HG03280 (cell line): ENCODE data around the gene BOK.
"Not testable (repeated sequence)": the region's sequence is repeated elsewhere in the genome, so short reads cannot be mapped to it uniquely, and the experiment has no call there.

ENCODE experiments used
- ATAC-seq: cut with Tn5 transposase; IDR thresholded peaks from one replicate; pipeline ENCODE4 v1.9.1; 2021; ENCODE audit warnings: mild to moderate bottlenecking, moderate library complexity; ENCODE audit not compliant: unreplicated experiment

Gene BOK

GRCh38 chr2:241554610-241555322 is 3.8 kb upstream of the BOK start:
- no peak for ATAC-seq

DNA sequence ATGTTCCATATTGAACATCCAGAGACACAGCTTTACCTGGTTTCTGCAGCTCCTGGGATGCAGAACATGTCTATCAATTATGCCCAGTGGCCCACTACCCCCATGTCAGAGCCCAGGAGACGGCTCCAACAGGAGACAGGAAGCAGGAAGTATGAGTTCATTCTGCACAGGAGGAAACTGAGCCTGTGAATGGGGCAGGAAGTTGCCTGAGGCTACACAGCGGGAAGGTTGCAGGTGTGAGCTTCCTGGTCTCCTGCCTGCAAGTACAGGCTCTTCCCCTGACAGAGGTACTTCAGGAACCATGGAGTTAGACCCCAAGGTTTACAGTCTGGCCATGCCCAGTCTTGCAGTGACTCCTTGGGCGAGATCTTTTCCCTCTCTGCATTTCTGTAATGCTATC is 2.8 kb upstream of the BOK start:
- no peak for ATAC-seq

GRCh38 chr2:241556746-241557145 is 1.8 kb upstream of the BOK start:
- no peak for ATAC-seq

- no peak for ATAC-seq
Measured at GRCh38 chr2:241559323-241560161, 997 bp downstream of the BOK start.

GRCh38 chr2:241560162-241560882 is 1.8 kb downstream of the BOK start:
- no peak for ATAC-seq

DNA sequence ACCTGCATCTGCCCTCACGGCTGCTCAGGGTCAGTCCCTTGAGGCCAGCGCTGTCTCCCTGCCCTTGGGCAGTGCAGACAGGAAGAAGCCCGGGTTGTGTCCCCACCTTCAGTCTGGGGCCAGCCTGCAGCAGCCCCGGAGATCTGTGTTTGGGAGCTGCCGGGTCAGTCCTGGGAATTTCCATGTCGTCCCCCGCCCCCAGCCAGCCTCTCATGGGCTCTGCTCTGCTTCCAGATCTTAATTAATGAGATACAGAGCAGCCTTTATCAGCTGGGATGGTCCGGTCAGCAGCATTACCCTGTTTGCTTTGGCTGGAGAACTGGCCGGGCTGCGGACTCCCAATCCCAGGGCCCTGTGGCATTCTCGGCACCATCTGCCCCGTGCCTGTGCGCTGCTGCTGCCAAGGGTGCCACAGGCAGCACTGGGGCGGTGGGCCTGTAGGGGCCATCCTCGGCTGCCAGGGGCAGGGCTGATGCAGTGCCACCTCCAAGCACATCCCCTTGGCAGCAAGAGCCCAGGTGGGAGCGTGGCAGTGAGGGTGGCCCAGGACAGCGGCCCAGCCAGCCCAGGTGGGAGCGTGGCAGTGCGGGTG is 2.4 kb downstream of the BOK start:
- no peak for ATAC-seq

DNA sequence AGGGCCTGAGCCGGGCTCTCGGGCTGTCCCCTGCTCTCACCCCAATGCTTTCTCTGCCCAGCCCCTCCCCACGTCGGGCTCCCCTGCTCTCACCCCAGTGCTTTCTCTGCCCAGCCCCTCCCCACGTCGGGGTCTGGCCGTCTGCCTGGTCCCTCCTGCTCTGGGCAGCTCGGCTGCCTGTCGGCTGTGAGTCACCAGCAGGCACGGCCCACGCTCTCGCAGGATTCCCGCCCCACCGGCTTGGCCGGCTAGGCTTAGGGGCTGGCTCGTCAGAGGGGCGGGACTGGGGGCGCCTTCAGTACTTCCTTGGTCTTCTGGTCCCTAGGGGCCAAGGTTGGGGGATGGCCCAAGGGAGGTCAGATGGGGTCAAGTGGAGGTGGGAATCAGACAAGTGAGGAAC is 3.3 kb downstream of the BOK start:
- no peak for ATAC-seq

DNA sequence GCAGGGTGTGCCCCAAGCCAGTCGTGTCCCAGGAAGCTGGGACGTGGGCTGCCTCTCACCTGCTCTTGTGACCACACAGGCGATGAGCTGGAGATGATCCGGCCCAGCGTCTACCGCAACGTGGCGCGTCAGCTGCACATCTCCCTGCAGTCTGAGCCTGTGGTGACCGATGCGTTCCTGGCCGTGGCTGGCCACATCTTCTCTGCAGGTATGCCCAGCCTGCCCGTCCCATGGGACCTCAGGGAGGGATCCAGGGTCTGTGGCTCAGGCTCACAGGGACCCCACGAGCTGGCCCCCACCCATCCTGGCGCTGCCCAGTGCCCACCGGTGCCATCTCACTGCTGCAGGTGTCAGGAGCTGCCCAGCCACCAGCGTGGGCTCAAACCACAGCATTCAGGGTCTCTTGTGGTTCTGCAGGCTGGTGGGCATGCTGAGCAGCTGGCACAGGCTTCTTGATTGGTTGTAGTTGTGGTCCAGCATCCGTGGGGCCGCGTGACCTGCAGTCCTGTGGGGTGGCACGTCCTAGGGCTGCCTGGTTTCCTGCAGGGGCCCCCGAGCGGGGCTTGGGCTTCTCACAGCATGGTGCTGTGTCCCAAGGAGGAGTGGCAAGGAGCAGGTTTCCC is 3.8 kb downstream of the BOK start:
- no peak for ATAC-seq

GRCh38 chr2:241563031-241563507 is 4.5 kb downstream of the BOK start:
- ATAC-seq, result no peak

DNA sequence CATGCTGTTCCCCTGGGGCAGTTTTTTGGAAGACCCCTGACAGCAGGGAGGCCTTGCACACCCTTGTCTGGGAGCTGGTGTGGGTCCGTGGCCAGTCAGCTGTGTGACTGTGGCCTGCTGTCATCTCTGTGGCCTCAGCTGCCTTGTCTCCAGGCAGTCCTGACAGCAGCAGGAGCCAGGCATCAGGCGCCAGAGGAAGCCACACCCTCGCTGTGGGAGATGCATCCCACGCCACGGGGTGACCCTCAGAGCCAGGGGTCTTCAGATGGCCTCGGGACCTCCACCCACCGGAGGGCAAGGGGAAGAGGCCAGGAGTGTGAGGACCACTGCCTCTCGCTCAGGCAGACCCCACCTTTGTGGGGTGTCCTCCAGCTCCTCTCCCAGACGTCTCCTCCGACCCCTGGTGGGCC is 5.0 kb downstream of the BOK start:
- ATAC-seq, result no peak

GRCh38 chr2:241563981-241564595 is 5.5 kb downstream of the BOK start:
- ATAC-seq, result no peak

DNA sequence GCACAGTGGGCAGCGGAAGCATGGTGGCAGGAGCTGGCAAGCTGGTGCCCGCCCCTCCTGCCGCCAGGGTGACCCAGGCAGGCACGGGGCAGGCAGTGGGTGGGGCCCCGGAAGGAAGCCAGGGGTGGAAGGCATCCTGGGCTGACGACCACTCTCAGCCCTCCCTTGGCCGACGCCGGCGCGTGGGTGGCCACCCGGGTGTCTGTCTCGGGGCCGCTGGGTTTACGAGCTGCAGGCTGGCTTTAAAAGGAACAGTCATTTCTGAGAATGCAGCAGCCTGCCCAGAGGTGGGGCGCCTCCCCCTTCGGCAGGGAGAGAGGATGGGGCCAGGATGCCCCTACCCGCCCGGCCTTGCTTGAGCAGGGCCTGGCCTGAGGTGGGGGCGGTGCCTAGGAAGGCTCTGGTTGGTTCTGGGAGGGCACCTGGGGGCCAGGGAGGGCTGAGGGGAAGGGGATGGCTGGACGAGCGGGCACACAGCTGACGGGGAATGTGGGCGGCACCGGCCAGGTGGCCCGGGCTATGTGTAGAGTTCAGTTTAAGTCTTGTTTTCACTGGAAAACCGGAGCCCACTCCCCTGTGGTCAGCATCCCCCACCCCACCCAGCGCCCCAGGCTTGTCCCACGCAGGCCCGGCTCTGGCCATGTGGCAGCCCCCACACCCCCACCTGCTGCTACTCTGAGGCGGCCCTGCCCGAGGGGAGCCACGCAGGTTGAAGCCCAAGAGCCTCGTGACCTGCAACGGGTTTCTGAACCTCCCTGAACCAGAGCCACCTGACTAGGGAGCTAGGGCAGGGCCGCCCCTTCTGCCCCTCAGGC is 6.3 kb downstream of the BOK start:
- no peak for ATAC-seq

DNA sequence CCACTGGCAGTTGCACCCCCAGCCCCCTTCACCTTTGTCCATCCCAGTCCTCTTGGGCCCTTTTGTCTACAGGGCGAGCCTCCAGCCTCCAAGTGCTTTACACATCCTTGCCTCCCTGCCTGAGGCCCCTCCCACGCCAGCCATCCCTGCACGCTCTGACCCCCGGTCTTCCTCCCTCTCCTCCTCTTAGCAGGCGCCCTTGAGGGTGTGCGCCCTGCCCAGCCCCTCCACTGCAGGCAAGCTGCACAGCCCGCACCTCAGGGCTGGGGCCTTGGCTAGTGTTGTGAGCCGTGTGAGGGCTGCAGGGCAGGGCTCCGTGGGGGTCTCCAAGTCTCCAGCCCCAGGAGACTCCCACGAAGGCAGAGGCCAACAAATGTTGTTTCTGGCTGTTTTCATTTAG is 6.9 kb downstream of the BOK start:
- no peak for ATAC-seq

GRCh38 chr2:241566021-241566420 is 7.5 kb downstream of the BOK start:
- not testable (repeated sequence) for ATAC-seq

DNA sequence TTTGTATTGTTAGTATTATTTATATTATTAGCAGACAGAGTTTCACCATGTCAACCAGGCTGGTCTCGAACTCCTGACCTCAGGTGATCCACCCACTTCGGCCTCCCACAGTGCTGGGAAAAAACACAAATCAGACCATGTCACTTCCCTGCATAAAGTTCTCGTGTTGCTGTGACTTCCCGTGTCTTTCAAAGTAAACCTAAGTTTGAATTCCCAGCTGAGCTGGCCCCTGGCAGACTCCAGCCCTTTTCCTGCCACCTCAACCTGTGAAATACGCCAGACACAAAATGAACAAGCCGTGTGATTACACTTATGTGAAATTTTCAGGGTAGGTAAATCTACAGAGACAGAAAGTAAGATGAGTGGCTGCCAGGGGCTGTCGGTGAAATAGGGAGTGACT is 7.9 kb downstream of the BOK start:
- ATAC-seq, result no peak

DNA sequence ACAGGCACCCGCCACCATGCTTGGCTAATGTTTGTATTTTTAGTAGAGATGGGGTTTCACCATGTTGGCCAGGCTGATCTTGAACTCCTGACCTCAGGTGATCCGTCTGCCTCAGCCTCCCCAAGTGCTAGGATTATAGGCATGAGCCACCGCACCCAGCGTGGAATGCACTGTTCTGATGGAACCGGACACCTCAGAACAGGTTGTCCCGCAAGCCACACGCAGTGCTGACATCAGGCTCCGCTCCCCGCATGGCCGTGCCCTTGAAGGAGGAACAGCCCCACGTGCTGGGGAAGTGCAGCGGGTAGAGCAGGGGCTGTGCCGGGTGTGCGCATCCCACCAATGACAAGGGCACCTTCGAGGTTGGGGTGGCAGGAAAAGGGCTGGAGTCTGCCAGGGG is 8.7 kb downstream of the BOK start:
- not testable (repeated sequence) for ATAC-seq

- no peak for ATAC-seq
Measured at GRCh38 chr2:241567776-241568175, 9.2 kb downstream of the BOK start.

DNA sequence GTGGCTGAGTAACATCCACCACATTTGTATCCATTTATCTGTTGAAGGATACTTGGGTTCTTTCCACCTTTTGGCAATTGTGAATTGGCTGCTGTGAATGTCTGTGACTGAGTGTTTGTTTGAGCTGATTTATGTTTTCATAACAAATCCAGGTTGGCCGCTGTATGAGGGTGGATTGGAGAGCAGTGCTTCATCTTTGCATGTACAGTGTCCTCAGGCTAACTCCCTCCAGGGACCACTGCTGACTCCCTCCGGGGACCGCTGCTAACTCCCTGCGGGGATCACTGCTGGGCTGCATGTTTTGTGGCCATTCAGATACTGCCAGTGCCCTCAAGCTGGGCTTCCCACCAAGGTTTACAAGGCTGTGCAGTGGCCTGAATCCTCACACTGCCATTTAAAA is 10.2 kb downstream of the BOK start:
- no peak for ATAC-seq

- no peak for ATAC-seq
Measured at GRCh38 chr2:241569831-241570281, 11.3 kb downstream of the BOK start.
